WTC11 (cell line): ENCODE results near the gene KIF21A. TPM values are rescaled to one million over a fixed set of nuclear protein-coding genes. Genes with fewer than 3 reads are reported as not detected.

ENCODE experiments used
- ATAC-seq: fragments of 200-7000 bp; cut with Tn5 transposase; 2 replicates; pipeline ENCODE4 v1.10.0; 2021; ENCODE audit warnings: mild to moderate bottlenecking, moderate library complexity
- CTCF ChIA-PET: fragments of 300-600 bp; sonication (Branson Sonifier 250); formaldehyde crosslinking; loops from one replicate; lab custom pipeline; 2021; ENCODE audit warnings: antibody characterized with exemption; lab: Charles Lee
- POLR2A ChIA-PET: fragments of 350-600 bp; sonication (Branson Sonifier 250); formaldehyde crosslinking; loops from one replicate; lab custom pipeline; 2021; ENCODE audit warnings: antibody characterized with exemption; lab: Charles Lee
- DNase-seq: peaks from one replicate; pipeline ENCODE4 v3.0.0; 2021; ENCODE audit warnings: low spot score
- H3K27ac Mint-ChIP-seq: 2 replicates; pipeline ENCODE4 v1.8.0; 2021; ENCODE audit warnings: mixed read lengths
- H3K27me3 Mint-ChIP-seq: 2 replicates; pipeline ENCODE4 v1.8.0; 2021; ENCODE audit warnings: low read depth, mild to moderate bottlenecking, moderate library complexity, mixed read lengths
- H3K36me3 Mint-ChIP-seq: 2 replicates; pipeline ENCODE4 v1.8.0; 2021; ENCODE audit warnings: mixed read lengths
- H3K4me1 Mint-ChIP-seq: 2 replicates; pipeline ENCODE4 v1.8.0; 2022; ENCODE audit warnings: mixed read lengths
- H3K4me3 Mint-ChIP-seq: 2 replicates; pipeline ENCODE4 v1.8.0; 2021; ENCODE audit warnings: mild to moderate bottlenecking, moderate library complexity, mixed read lengths
- H3K9me3 Mint-ChIP-seq: 2 replicates; pipeline ENCODE4 v1.8.0; 2021; ENCODE audit warnings: mixed read lengths
- ATF1 ChIP-seq: sonication (generic); formaldehyde crosslinking; IDR thresholded peaks from 2 replicates; pipeline ENCODE4 v1.8.1; 2023; ENCODE audit warnings: mild to moderate bottlenecking, moderate library complexity, missing genetic modification reagents
- HMGA2 ChIP-seq: fragments of 250-450 bp; sonication (Bioruptor Pico); IDR thresholded peaks from 2 replicates; pipeline ENCODE4 v1.4.0; 2021; ENCODE audit warnings: mild to moderate bottlenecking, moderate library complexity
- JAZF1 ChIP-seq: fragments of 250-450 bp; sonication (Bioruptor Pico); IDR thresholded peaks from 2 replicates; pipeline ENCODE4 v1.9.0; 2021; ENCODE audit warnings: moderate library complexity, mild to moderate bottlenecking, inconsistent platforms
- NFYB ChIP-seq: sonication (generic); formaldehyde crosslinking; conservative IDR thresholded peaks from 2 replicates; pipeline ENCODE4 v1.8.0; 2022; ENCODE audit warnings: low read depth, missing genetic modification reagents
- SMAD3 ChIP-seq: sonication (generic); formaldehyde crosslinking; IDR thresholded peaks from 2 replicates; pipeline ENCODE4 v1.8.0; 2022; ENCODE audit warnings: missing genetic modification reagents, mild to moderate bottlenecking, borderline replicate concordance
- SOX15 ChIP-seq: fragments of 250-450 bp; sonication (Bioruptor Pico); IDR thresholded peaks from 2 replicates; pipeline ENCODE4 v1.9.0; 2021; ENCODE audit warnings: mild to moderate bottlenecking
- SP1 ChIP-seq: sonication (generic); formaldehyde crosslinking; conservative IDR thresholded peaks from 2 replicates; pipeline ENCODE4 v1.8.1; 2022; ENCODE audit warnings: missing genetic modification reagents
- TEAD4 ChIP-seq: sonication (generic); formaldehyde crosslinking; IDR thresholded peaks from 2 replicates; pipeline ENCODE4 v1.8.0; 2022; ENCODE audit warnings: mild to moderate bottlenecking, missing genetic modification reagents
- ZBTB21 ChIP-seq: sonication (generic); formaldehyde crosslinking; IDR thresholded peaks from 2 replicates; pipeline ENCODE4 v1.8.1; 2023; ENCODE audit warnings: mild to moderate bottlenecking, missing genetic modification reagents, borderline replicate concordance
- ZNF121 ChIP-seq: sonication (generic); formaldehyde crosslinking; IDR thresholded peaks from 2 replicates; pipeline ENCODE4 v1.8.0; 2023; ENCODE audit warnings: missing genetic modification reagents
- ZNF263 ChIP-seq: sonication (generic); formaldehyde crosslinking; IDR thresholded peaks from 2 replicates; pipeline ENCODE4 v1.8.1; 2022; ENCODE audit warnings: low read depth, mild to moderate bottlenecking, moderate library complexity, missing genetic modification reagents
- total RNA-seq: library from RNA; stranded (reverse); gene quantifications from 3 replicates; pipeline ENCODE4 v1.2.3, GENCODE V29; 2021
- TF ChIP-seq, protein P1 (sequence below): sonication (generic); formaldehyde crosslinking; IDR thresholded peaks from 2 replicates; pipeline ENCODE4 v1.8.0; 2023; ENCODE audit warnings: missing genetic modification reagents
- TF ChIP-seq, protein P2 (sequence below): sonication (generic); formaldehyde crosslinking; IDR thresholded peaks from 2 replicates; pipeline ENCODE4 v1.8.1; 2023; ENCODE audit warnings: mild to moderate bottlenecking, missing genetic modification reagents, moderate library complexity
- TF ChIP-seq, protein P3 (sequence below): fragments of 250-450 bp; sonication (Bioruptor Pico); conservative IDR thresholded peaks from 2 replicates; pipeline ENCODE4 v1.9.0; 2021; ENCODE audit warnings: mild to moderate bottlenecking
- TF ChIP-seq, protein P4 (sequence below): fragments of 200-600 bp; IDR thresholded peaks from 2 replicates; pipeline ENCODE4 v1.8.0; 2022; ENCODE audit warnings: antibody characterized with exemption
- TF ChIP-seq, protein P5 (sequence below): sonication (generic); formaldehyde crosslinking; IDR thresholded peaks from 2 replicates; pipeline ENCODE4 v1.8.1; 2022; ENCODE audit warnings: low read depth, missing genetic modification reagents, borderline replicate concordance
- TF ChIP-seq, protein P6 (sequence below): sonication (generic); formaldehyde crosslinking; IDR thresholded peaks from 2 replicates; pipeline ENCODE4 v1.8.1; 2023; ENCODE audit warnings: mild to moderate bottlenecking, missing genetic modification reagents

The KIF21A gene
- total RNA-seq, 1 experiment from 2014 or later, result 34.7 TPM

DNA sequence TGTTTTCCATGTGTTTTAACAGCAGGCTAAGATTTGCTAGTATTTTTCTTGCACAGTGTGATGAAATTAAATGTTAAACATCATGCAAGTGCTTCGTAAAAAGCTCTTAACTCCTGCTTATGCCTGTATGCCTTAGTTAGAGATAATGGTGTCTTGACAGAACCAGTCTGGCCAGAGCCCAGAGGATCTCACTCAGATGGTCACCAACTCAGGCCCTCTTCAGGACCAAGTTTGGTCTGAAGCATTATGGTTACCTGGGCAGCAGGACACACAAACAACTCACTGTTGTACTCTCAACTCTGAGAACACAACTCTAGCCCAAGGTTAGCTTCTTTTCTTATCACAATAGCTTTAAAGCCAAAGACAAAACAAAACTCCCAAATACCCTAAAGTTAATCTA is 115.4 kb downstream of the KIF21A start (continued):
- TF ChIP-seq, protein P1, sequence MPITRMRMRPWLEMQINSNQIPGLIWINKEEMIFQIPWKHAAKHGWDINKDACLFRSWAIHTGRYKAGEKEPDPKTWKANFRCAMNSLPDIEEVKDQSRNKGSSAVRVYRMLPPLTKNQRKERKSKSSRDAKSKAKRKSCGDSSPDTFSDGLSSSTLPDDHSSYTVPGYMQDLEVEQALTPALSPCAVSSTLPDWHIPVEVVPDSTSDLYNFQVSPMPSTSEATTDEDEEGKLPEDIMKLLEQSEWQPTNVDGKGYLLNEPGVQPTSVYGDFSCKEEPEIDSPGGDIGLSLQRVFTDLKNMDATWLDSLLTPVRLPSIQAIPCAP (CRISPR knock-in tag), result no peak
- TF ChIP-seq SP1 (no peak), JAZF1 (CRISPR knock-in tag) (no peak), NFYB (CRISPR knock-in tag) (no peak), ZNF263 (no peak), TEAD4 (CRISPR knock-in tag) (no peak), ZBTB21 (CRISPR knock-in tag) (no peak)
- TF ChIP-seq, protein P2, sequence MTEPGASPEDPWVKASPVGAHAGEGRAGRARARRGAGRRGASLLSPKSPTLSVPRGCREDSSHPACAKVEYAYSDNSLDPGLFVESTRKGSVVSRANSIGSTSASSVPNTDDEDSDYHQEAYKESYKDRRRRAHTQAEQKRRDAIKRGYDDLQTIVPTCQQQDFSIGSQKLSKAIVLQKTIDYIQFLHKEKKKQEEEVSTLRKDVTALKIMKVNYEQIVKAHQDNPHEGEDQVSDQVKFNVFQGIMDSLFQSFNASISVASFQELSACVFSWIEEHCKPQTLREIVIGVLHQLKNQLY (CRISPR knock-in tag), result no peak
- TF ChIP-seq, protein P3, sequence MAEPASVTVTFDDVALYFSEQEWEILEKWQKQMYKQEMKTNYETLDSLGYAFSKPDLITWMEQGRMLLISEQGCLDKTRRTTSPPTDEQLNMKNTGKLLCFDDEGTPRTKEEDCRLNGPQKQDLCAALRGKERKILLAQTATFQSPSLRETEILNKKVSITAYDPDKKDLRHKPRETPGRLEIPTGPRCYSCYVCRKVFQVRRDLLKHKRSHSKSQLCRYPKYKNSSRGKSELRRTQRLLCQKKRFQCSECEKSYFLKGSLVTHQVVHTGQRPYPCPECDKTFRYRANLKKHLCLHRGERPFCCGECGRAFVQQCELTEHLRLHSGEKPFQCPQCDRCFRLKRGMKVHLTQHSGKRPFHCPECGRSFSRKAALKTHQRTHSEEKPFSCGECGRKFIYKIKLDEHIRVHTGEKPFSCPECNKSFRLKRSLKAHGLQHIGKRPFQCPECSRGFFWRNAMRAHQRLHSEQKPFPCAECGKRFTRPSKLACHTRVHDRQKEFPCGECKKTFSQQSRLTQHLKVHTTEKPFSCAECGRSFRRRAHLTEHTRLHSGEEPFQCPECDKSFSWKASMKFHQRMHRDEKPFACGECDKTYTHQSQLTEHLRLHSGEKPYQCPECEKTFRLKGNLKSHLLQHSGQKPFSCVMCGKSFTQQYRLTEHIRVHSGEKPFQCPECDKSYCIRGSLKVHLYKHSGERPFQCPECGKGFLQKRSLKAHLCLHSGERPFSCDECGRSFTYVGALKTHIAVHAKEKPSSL (CRISPR knock-in tag), result no peak
- TF ChIP-seq, protein P4, sequence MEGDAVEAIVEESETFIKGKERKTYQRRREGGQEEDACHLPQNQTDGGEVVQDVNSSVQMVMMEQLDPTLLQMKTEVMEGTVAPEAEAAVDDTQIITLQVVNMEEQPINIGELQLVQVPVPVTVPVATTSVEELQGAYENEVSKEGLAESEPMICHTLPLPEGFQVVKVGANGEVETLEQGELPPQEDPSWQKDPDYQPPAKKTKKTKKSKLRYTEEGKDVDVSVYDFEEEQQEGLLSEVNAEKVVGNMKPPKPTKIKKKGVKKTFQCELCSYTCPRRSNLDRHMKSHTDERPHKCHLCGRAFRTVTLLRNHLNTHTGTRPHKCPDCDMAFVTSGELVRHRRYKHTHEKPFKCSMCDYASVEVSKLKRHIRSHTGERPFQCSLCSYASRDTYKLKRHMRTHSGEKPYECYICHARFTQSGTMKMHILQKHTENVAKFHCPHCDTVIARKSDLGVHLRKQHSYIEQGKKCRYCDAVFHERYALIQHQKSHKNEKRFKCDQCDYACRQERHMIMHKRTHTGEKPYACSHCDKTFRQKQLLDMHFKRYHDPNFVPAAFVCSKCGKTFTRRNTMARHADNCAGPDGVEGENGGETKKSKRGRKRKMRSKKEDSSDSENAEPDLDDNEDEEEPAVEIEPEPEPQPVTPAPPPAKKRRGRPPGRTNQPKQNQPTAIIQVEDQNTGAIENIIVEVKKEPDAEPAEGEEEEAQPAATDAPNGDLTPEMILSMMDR, result no peak
- TF ChIP-seq, protein P5, sequence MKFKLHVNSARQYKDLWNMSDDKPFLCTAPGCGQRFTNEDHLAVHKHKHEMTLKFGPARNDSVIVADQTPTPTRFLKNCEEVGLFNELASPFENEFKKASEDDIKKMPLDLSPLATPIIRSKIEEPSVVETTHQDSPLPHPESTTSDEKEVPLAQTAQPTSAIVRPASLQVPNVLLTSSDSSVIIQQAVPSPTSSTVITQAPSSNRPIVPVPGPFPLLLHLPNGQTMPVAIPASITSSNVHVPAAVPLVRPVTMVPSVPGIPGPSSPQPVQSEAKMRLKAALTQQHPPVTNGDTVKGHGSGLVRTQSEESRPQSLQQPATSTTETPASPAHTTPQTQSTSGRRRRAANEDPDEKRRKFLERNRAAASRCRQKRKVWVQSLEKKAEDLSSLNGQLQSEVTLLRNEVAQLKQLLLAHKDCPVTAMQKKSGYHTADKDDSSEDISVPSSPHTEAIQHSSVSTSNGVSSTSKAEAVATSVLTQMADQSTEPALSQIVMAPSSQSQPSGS (CRISPR knock-in tag), result no peak

DNA sequence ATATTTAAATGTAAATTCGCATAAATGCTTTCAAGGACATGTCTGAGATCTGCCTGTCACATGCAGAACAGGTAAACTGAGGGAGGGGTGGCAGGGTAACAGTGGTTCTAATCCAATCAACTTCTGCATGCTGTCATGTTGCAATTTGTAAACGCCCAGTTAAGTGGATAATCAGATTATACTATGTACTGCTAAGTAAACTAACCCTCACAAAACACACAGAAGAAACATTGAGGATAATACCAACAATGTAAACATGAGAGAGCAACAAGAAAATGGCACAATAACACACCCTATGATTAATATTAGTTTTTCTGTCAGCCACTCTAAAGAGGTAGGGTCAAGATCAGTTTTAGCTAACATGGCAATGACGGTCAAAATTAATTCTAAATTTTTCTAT is 123.7 kb downstream of the KIF21A start:
- CTCF ChIA-PET, result no interaction called here
- POLR2A ChIA-PET, result no interaction called here
- TF ChIP-seq, protein P6, sequence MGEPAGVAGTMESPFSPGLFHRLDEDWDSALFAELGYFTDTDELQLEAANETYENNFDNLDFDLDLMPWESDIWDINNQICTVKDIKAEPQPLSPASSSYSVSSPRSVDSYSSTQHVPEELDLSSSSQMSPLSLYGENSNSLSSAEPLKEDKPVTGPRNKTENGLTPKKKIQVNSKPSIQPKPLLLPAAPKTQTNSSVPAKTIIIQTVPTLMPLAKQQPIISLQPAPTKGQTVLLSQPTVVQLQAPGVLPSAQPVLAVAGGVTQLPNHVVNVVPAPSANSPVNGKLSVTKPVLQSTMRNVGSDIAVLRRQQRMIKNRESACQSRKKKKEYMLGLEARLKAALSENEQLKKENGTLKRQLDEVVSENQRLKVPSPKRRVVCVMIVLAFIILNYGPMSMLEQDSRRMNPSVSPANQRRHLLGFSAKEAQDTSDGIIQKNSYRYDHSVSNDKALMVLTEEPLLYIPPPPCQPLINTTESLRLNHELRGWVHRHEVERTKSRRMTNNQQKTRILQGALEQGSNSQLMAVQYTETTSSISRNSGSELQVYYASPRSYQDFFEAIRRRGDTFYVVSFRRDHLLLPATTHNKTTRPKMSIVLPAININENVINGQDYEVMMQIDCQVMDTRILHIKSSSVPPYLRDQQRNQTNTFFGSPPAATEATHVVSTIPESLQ (CRISPR knock-in tag), result no peak
- no peak for TF ChIP-seq ZNF263
- no peak for TF ChIP-seq ZNF121
- no peak for TF ChIP-seq HMGA2 (CRISPR knock-in tag)
- no peak for TF ChIP-seq SMAD3
- no peak for TF ChIP-seq ATF1 (CRISPR knock-in tag)
- TF ChIP-seq SOX15, result no peak
- TF ChIP-seq, all 79 proteins: peak for 0

More for the DNA sequence above, 123.7 kb downstream of the KIF21A start:
- ATAC-seq (no peak), DNase-seq (no peak)
- Mint-ChIP-seq H3K27me3 (no peaks in the 10 kb centered on the region), H3K4me3 (no peak overlapping the region), H3K9me3 (no peaks in the 10 kb centered on the region), H3K4me1 (no peaks in the 10 kb centered on the region), H3K36me3 (peaks cover 8% of the 10 kb centered on the region), H3K27ac (no peak overlapping the region)
